ENCODE measurements around the gene NEXN. TPM values are rescaled to one million over a fixed set of nuclear protein-coding genes. Genes with fewer than 3 reads are reported as not detected.

Gene NEXN
- total RNA-seq, 1 experiment from 2014 or later = 1.4 TPM

DNA sequence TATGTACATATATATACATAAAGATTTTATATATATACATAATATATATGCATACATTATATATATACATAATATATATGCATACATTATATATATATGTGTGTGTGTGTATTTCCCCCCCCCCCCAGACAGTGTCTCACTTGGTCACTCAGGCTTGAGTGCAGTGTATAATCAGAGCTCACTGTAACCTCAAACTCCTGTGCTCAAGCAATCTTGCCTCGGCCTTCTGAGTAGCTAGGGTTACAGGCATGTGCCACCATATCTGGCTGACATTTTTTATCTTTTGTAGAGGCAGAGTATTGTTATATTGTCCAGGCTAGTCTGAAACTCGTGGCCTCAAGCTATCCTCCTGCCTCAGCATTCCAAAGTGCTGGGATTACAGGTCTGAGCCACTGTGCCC lies 99.5 kb downstream of the NEXN start:
- DNase-seq (ENCODE audit: low spot score) (no peak), ATAC-seq (no peak)
- TF ChIP-seq NFATC4 (CRISPR knock-in tag; IDR thresholded peaks at IDR 0.05) = no peak
- TF ChIP-seq HMGA2 (CRISPR knock-in tag; IDR thresholded peaks at IDR 0.05) = 0 out of 2 replicates have a peak, but pooled peaks have one; percentile 14
- Mint-ChIP-seq H3K27ac (no peak overlapping the region), H3K4me3 (no peak overlapping the region), H3K36me3 (0 out of 2 replicates have a peak, but pooled peaks cover under 1% of the 10 kb centered on the region), H3K9me3 (no peaks in the 10 kb centered on the region), H3K27me3 (ENCODE audit: low read depth) (no peaks in the 10 kb centered on the region), H3K4me1 (peaks cover 45% of the 10 kb centered on the region)
- ChIA-PET CTCF (no interaction called here), POLR2A (interaction anchor here (0.9 kb wide), 1 partner anchor 126 kb away, joined by 4 read pairs; no protein-coding TSS in a partner anchor)

DNA sequence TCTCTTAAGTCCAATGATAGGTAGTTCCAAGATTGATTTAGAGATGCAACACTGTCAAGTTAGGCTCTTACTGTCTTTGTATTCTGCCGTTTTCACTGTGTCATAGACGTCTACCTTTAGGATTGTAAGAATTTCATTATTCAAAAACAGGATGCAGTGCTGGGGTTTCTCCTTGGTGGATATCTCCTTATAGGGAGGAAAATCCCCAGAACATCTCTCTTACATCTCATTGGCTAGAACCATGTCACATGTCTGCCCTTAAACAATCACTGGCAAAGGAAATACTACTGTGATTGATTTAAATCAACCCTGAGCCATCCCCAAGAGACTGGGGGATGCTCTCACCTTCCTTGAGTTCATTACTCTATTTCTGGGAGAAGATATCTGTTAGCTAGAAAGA lies 101.3 kb downstream of the NEXN start:
- no peak for TF ChIP-seq MYBL2 (CRISPR knock-in tag; IDR thresholded peaks at IDR 0.05)
- peak; percentile 55 for TF ChIP-seq NFYB (CRISPR knock-in tag; conservative IDR thresholded peaks at IDR 0.05; ENCODE audit: low read depth)
- TF ChIP-seq, protein P1, sequence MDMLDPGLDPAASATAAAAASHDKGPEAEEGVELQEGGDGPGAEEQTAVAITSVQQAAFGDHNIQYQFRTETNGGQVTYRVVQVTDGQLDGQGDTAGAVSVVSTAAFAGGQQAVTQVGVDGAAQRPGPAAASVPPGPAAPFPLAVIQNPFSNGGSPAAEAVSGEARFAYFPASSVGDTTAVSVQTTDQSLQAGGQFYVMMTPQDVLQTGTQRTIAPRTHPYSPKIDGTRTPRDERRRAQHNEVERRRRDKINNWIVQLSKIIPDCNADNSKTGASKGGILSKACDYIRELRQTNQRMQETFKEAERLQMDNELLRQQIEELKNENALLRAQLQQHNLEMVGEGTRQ (CRISPR knock-in tag; IDR thresholded peaks at IDR 0.05) = peak; percentile 59
- Mint-ChIP-seq H3K4me1 (peaks cover 36% of the 10 kb centered on the region), H3K27ac (no peak overlapping the region), H3K4me3 (no peak overlapping the region), H3K36me3 (peaks cover 5% of the 10 kb centered on the region; the same call in 1 of the 2 replicates), H3K27me3 (ENCODE audit: low read depth) (no peaks in the 10 kb centered on the region), H3K9me3 (no peaks in the 10 kb centered on the region)
- ATAC-seq (peak; percentile 74), DNase-seq (ENCODE audit: low spot score) (no peak)
- ChIA-PET POLR2A (no interaction called here), CTCF (interaction anchor here (1.0 kb wide), 1 partner anchor 125 kb away, joined by 3 read pairs; no protein-coding TSS in a partner anchor)

DNA sequence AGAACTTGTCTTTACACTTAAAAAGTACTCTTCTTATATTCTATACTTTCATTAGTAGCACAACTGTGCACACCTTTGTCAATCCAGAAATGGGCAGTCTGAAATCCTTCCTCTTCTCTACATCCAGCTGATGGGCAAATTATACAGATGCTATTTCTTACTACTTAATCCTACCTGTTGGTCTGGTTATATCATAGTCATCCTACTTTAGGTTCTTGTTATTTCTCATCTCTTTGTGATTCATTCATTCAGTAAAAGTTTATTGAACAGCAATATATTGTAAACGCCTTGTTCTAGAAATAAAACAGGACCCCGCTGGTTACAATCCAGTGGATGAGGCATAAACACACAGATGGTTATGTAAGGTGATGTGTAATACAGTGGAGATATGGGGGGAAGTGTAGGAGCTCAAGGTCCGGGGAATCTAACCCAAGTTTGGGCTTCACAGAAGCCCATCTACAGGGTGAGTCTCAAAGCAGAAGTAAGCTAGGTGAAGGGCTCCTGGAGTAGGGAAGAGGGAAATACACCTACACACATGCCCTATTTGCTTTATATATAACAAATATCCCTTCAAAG lies 102.3 kb downstream of the NEXN start:
- ChIA-PET POLR2A (no interaction called here), CTCF (interaction anchor here (1.0 to 1.3 kb wide), 1 partner anchor 124 kb away, joined by 3 read pairs; no protein-coding TSS in a partner anchor)
- Mint-ChIP-seq H3K36me3 (peaks cover 5% of the 10 kb centered on the region; the same call in 1 of the 2 replicates), H3K27me3 (ENCODE audit: low read depth) (no peaks in the 10 kb centered on the region), H3K9me3 (no peaks in the 10 kb centered on the region), H3K4me3 (no peak overlapping the region), H3K27ac (no peak overlapping the region), H3K4me1 (peaks cover 31% of the 10 kb centered on the region)
- TF ChIP-seq IRF2 (CRISPR knock-in tag; IDR thresholded peaks at IDR 0.05; ENCODE audit: borderline replicate concordance, low read depth) (no peak), ZNF416 (CRISPR knock-in tag; IDR thresholded peaks at IDR 0.05) (no peak), SOX15 (CRISPR knock-in tag; IDR thresholded peaks at IDR 0.05) (no peak), MYBL2 (CRISPR knock-in tag; IDR thresholded peaks at IDR 0.05) (no peak), MXD4 (CRISPR knock-in tag; IDR thresholded peaks at IDR 0.05; ENCODE audit: borderline replicate concordance) (no peak)
- TF ChIP-seq, protein P1 (CRISPR knock-in tag; IDR thresholded peaks at IDR 0.05) = no peak
- TF ChIP-seq, protein P2, sequence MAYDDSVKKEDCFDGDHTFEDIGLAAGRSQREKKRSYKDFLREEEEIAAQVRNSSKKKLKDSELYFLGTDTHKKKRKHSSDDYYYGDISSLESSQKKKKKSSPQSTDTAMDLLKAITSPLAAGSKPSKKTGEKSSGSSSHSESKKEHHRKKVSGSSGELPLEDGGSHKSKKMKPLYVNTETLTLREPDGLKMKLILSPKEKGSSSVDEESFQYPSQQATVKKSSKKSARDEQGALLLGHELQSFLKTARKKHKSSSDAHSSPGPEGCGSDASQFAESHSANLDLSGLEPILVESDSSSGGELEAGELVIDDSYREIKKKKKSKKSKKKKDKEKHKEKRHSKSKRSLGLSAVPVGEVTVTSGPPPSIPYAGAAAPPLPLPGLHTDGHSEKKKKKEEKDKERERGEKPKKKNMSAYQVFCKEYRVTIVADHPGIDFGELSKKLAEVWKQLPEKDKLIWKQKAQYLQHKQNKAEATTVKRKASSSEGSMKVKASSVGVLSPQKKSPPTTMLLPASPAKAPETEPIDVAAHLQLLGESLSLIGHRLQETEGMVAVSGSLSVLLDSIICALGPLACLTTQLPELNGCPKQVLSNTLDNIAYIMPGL (CRISPR knock-in tag; IDR thresholded peaks at IDR 0.05) = no peak
- TF ChIP-seq, protein P3, sequence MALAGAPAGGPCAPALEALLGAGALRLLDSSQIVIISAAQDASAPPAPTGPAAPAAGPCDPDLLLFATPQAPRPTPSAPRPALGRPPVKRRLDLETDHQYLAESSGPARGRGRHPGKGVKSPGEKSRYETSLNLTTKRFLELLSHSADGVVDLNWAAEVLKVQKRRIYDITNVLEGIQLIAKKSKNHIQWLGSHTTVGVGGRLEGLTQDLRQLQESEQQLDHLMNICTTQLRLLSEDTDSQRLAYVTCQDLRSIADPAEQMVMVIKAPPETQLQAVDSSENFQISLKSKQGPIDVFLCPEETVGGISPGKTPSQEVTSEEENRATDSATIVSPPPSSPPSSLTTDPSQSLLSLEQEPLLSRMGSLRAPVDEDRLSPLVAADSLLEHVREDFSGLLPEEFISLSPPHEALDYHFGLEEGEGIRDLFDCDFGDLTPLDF (CRISPR knock-in tag; IDR thresholded peaks at IDR 0.05) = no peak
- TF ChIP-seq, protein P4, sequence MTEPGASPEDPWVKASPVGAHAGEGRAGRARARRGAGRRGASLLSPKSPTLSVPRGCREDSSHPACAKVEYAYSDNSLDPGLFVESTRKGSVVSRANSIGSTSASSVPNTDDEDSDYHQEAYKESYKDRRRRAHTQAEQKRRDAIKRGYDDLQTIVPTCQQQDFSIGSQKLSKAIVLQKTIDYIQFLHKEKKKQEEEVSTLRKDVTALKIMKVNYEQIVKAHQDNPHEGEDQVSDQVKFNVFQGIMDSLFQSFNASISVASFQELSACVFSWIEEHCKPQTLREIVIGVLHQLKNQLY (CRISPR knock-in tag; IDR thresholded peaks at IDR 0.05) = no peak
- no peak for ATAC-seq
- no peak for DNase-seq (ENCODE audit: low spot score)

DNA sequence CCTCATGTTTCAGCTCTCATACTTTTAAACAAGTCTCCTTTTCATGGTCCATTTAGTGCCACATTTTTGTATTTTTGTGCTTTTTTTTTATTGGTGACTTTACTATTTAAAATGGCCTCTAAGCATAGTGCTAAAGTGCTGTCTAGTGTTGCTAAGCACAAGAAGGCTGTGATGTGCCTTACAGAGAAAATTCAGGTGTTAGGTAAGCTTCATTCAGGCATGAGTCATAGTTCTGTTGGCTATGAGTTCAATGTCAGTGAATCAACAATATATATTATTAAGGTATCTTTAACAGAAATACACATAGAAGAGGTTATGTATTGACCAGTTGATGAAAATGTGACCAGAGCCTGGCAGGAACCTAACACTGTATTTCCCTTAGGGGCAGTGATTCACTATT lies 103.2 kb downstream of the NEXN start:
- H3K27me3 Mint-ChIP-seq (ENCODE audit: low read depth) = no peaks in the 10 kb centered on the region
- H3K36me3 Mint-ChIP-seq = peaks cover 5% of the 10 kb centered on the region; the same call in 1 of the 2 replicates
- no peak overlapping the region for H3K4me3 Mint-ChIP-seq
- DNase-seq (ENCODE audit: low spot score) (no peak), ATAC-seq (no peak)
- CTCF ChIA-PET = interaction anchor here (1.3 kb wide), 1 partner anchor 123 kb away, joined by 3 read pairs; no protein-coding TSS in a partner anchor
- no peaks in the 10 kb centered on the region for H3K9me3 Mint-ChIP-seq
- H3K4me1 Mint-ChIP-seq = peaks cover 23% of the 10 kb centered on the region
- TF ChIP-seq SMAD3 (CRISPR knock-in tag; IDR thresholded peaks at IDR 0.05; ENCODE audit: borderline replicate concordance) = no peak
- TF ChIP-seq, protein P5, sequence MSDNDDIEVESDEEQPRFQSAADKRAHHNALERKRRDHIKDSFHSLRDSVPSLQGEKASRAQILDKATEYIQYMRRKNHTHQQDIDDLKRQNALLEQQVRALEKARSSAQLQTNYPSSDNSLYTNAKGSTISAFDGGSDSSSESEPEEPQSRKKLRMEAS (CRISPR knock-in tag; IDR thresholded peaks at IDR 0.05) = no peak
- TF ChIP-seq, protein P6, sequence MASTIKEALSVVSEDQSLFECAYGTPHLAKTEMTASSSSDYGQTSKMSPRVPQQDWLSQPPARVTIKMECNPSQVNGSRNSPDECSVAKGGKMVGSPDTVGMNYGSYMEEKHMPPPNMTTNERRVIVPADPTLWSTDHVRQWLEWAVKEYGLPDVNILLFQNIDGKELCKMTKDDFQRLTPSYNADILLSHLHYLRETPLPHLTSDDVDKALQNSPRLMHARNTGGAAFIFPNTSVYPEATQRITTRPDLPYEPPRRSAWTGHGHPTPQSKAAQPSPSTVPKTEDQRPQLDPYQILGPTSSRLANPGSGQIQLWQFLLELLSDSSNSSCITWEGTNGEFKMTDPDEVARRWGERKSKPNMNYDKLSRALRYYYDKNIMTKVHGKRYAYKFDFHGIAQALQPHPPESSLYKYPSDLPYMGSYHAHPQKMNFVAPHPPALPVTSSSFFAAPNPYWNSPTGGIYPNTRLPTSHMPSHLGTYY (CRISPR knock-in tag; IDR thresholded peaks at IDR 0.05) = no peak
- H3K27ac Mint-ChIP-seq = no peak overlapping the region
- POLR2A ChIA-PET = interaction anchor here (0.7 kb wide), 1 partner anchor 17 kb away, joined by 9 read pairs; no protein-coding TSS in a partner anchor
